ENCODE results near the gene MEG3. TPM values are rescaled to one million over a fixed set of nuclear protein-coding genes. Genes with fewer than 3 reads are reported as not detected.
A peak's percentile ranks its signal among the peaks of the same experiment; 100 is the strongest.

MEG3 gene
- total RNA-seq, 2 donors from 2014 or later = 0.21 TPM; not detected in 1

DNA sequence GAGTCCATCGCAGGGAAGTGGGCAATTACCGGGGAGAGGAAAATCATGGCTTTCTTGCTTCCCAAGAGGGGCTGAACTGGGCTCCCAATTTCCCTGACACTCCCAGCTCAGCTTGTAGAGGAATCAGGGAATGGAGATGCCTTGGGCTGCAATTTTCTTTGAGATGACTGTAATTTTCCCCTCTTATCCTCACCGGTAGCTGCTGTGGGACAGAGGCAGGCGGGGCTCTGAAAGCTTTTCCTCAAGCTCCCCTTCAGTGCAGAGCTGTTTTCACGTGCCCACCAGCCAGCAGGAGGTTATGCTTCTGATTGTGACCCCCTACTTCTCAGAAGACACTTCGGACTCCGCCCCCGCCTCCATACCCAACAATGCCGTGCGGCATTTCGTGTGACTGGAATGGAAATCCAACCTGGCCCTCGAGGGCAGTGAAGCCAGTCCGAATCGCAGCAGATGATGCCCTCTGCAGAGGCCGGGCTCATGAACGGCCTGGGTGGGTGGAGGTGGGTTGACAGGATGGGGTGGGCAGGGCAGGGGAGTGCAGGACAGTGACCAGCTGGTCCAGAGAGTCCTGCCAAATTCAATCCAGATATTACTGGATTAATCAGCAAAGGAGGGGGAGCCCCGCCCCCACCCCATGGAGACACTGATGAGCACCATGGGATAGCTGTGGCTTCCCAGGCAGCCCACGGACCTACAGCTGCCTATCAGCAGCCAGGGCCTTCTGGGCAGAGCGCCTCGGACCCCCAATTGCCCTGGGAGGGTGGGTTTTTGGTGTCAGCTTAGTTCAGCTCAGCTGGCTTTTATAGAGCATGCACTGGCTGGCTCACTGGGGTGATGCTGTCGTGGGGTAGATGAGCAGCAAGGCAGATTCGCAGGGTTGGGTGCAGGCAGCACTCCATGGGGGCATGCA, 40.0 kb downstream of the MEG3 start:
- Mint-ChIP-seq H3K27me3 (peaks cover 5% of the 10 kb centered on the region), H3K4me1 (no peaks in the 10 kb centered on the region), H3K36me3 (ENCODE audit: low read depth) (peaks cover 2% of the 10 kb centered on the region), H3K27ac (no peak overlapping the region), H3K4me3 (no peak overlapping the region)
- no peaks in the 10 kb centered on the region for H3K9me3 ChIP-seq (ENCODE audit: control insufficient read depth, low read length, poor library complexity, severe bottlenecking)
- DNase-seq = no peak
- no peak for ATAC-seq

DNA sequence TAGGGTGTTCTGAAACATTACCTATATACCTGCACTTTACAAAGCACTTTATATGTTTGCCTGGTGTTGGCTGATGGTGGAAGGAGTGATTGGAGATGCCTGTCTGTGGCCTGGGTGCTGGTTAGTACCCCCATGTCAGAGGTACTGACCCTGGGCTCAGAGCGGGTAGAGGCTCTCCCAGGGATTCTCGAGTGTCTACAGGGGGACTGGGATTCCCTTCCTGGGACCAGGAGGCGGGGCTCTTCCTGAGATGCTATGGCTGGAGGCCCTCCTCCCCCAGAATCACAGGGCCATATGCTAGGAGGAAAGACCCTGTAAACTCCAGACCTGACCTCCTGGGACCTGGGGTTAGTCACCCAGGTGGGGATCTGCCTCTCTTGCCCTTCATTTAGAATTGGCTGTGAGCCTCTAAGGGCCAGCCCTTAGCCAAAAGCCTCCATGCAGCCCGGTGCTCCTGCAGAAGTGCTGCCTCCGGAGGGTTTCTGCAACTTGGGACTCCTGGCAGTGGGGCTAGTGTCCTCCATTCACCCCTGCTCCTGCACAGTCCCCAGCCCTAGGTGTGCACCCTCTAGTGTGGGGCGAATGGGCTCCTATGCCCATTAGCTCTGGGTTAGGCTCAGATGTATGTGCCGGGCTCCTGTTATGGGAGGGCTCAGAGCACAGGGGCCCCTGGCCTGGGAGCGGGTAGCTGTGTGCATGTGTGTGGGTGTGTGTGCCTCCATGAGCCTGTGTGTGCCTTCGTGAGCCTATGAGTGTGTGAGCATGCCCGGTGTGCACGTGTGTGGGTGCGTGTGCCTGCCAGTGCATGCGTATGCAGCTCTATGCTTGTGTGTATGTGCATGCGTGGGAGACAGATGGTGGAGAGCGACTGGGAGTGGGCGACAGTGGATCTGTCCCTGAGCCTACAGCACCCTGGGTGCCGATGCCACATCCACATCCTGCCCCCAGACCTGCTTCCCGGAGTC, 41.0 kb downstream of the MEG3 start:
- H3K36me3 Mint-ChIP-seq (ENCODE audit: low read depth) = peaks cover 2% of the 10 kb centered on the region
- DNase-seq = peak in 1 of 3 donors; percentile 0
- H3K27me3 Mint-ChIP-seq = peaks cover 5% of the 10 kb centered on the region
- no peaks in the 10 kb centered on the region for H3K4me1 Mint-ChIP-seq
- H3K4me3 Mint-ChIP-seq = no peak overlapping the region
- no peaks in the 10 kb centered on the region for H3K9me3 ChIP-seq (ENCODE audit: control insufficient read depth, low read length, poor library complexity, severe bottlenecking)
- H3K27ac Mint-ChIP-seq = no peak overlapping the region
- ATAC-seq = no peak

DNA sequence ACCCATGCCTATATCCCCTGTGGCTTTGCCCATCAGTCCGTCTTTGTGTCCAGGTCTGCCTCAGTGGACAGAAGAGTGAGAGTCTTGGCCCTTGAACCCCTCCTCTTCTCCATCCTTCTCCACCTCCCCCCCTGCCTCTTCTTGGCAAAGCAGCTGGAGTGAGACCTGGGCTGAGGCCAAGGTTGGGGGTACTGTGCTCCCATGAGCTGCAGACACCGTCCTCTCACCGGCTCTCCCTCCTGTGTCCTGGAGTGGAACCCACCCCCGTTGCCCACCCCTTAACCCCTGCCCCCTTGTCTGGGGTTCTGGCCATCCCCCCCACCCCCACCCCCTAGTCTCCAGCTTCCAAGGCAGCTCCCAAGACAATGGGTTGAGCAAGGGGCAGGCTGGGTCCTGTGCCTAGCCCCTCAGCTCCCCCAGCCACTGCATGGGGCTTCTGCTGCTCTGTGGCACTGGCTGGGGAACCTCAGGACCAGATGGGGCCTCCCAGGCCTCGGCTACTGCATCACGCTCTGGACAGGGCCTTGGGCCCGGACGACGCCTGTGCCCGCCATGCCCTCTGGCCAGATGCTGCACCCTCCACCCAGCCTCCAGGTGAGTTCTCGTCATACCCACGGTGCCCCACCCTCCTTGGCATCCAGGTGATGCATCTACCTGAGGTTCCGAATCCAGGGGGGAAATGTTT, 41.9 kb downstream of the MEG3 start:
- DNase-seq = no peak
- H3K27me3 Mint-ChIP-seq = peaks cover 5% of the 10 kb centered on the region
- no peak for ATAC-seq
- H3K36me3 Mint-ChIP-seq (ENCODE audit: low read depth) = no peaks in the 10 kb centered on the region
- no peak overlapping the region for H3K4me3 Mint-ChIP-seq
- peaks cover under 1% of the 10 kb centered on the region for H3K4me1 Mint-ChIP-seq
- no peak overlapping the region for H3K27ac Mint-ChIP-seq
- H3K9me3 ChIP-seq (ENCODE audit: control insufficient read depth, low read length, poor library complexity, severe bottlenecking) = no peaks in the 10 kb centered on the region

DNA sequence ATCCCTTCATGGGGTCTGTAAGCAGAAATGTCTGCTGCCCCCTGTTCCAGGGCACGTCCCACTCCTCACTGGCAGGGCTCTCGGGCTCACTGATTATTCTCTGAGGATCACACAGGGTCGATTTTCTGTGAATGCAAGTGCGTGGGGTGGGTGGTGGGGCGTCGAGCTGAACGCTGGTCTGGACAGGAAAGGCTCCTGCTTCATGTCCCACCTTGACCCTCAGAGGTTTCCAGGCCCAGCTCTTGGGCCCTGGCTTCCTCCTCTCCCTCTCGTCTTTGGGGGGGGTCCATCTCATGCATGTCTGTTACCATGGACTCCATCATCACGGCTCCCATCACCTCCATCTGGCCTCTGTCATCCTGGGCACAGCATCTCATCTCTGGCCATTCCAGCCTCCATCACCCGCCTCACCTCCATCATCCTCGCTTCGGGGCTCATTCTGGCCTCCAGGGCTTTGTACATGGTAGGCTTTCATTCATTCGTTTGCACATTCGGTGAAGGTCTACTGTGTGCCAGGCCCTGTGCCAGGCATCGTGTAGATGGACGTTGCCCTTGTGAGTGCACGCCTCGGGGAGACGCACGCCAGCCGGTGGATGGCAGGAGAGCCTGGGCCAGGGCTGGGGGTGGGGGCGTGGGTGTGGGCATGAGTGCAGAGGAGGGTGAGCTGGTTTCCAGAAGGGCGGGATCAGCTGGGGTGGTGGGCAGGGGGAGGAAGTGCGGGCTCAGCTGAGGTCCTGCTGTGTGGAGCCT, 42.9 kb downstream of the MEG3 start:
- H3K4me3 Mint-ChIP-seq = no peak overlapping the region
- peaks cover 2% of the 10 kb centered on the region for H3K4me1 Mint-ChIP-seq
- no peak overlapping the region for H3K27ac Mint-ChIP-seq
- DNase-seq = no peak
- H3K9me3 ChIP-seq (ENCODE audit: control insufficient read depth, low read length, poor library complexity, severe bottlenecking) = no peaks in the 10 kb centered on the region
- ATAC-seq = no peak
- H3K36me3 Mint-ChIP-seq (ENCODE audit: low read depth) = no peaks in the 10 kb centered on the region
- peaks cover 3% of the 10 kb centered on the region for H3K27me3 Mint-ChIP-seq

DNA sequence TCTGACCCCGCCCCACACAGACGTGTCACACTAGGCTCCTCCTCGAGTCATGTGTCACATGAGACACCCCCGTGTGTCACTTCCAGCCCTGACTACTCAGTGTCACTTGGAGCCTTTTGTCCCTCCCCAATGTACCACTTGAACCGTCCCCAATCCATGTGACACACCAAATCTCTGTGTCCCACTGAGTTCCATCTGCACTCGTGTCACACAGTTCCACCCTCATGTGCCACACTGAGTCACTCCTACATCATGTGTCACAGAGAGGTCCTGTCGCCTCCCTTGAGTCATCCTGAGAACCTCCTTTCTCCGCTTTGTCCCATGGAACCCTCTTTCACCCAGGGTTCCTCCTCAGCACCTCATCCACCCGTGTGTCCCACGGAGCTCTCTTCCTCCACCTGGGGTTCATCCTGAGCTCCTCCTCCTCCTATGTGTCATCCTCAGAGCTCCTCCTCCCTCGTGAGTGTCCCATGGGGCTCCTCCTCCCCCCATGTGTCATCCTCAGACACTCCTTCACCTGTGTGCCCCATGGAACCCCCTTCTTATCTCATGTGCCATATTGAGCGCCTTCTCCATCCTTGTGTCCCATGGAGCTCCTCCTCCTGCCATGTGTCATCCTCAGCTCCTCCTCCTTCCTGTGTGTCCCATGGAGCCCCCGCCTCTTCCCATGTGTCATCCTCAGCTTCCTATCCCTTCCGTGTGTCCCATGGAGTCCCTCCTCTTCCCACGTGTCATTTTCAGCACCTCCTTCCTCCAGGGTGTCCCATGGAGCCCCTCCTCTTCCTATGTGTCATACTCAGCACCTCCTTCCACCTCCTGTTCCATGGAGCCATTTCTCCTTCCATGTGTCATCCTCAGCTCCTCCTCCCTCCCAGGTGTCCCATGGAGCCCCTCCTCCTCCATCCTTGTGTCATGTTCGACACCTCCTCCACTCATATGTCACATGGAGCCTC, 45.6 kb downstream of the MEG3 start:
- DNase-seq (no peak), ATAC-seq (no peak)
- no peaks in the 10 kb centered on the region for H3K9me3 ChIP-seq (ENCODE audit: control insufficient read depth, low read length, poor library complexity, severe bottlenecking)
- H3K4me1 Mint-ChIP-seq = peaks cover 2% of the 10 kb centered on the region
- peaks cover 4% of the 10 kb centered on the region for H3K27me3 Mint-ChIP-seq
- H3K27ac Mint-ChIP-seq = no peak overlapping the region
- no peaks in the 10 kb centered on the region for H3K36me3 Mint-ChIP-seq (ENCODE audit: low read depth)
- no peak overlapping the region for H3K4me3 Mint-ChIP-seq

DNA sequence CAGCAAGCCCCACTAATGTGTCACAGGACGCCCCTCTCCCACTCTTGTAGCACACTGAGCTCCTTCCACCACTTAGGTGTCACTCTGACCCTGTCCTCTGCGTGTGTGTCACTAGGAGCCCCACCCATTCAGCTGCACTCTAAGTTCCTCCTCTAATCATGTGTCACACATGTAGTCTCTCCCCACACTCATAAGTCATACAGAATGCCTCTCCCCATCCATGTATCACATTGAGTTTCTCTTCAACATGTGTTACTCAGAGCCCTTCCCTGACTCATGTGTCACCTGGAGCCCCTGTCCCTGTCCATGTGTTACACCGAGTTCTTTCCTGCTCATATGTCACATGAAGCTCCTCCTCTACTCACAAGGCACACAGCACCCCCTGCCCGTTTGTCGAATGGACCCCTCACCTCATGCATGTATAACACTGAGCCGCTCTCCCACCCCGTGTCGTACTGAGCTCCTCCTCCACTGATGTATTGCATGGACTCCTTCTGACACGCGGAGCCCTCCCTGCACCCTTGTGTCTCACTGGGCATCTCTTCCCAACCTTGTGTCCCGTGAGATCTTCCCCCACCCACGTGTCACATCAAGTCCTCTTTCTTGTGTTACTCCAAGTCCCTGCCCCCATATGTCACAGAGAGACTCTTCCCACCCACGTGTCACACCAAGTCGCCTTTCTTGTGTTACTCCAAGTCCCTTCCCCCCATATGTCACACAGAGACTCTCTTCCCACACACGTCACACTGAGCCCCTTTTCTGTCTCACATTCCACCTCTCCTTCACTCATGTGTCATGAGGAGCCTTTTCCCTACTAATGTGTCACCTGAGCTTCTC, 46.6 kb downstream of the MEG3 start:
- no peaks in the 10 kb centered on the region for H3K9me3 ChIP-seq (ENCODE audit: control insufficient read depth, low read length, poor library complexity, severe bottlenecking)
- no peak overlapping the region for H3K4me3 Mint-ChIP-seq
- ATAC-seq (no peak), DNase-seq (no peak)
- no peak overlapping the region for H3K27ac Mint-ChIP-seq
- peaks cover 2% of the 10 kb centered on the region for H3K4me1 Mint-ChIP-seq
- H3K27me3 Mint-ChIP-seq = peaks cover 10% of the 10 kb centered on the region
- no peaks in the 10 kb centered on the region for H3K36me3 Mint-ChIP-seq (ENCODE audit: low read depth)

DNA sequence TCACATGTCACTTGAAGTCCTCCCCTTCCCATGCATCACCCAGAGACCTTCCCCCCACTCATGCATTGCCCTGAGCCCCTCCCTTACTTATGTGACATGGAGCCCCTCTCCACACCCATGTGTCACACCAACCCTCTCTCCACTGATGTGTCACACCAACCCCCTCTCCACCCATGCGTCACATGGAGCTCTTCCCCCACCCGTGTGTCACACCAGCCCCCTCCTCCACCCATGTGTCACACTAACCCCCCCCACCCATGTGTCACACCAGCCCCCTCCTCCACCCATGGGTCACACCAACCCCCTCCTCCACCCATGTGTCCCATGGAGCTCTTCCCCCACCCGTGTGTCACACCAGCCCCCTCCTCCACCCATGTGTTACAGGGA, 47.2 kb downstream of the MEG3 start:
- H3K36me3 Mint-ChIP-seq (ENCODE audit: low read depth) = no peaks in the 10 kb centered on the region
- DNase-seq = no peak

DNA sequence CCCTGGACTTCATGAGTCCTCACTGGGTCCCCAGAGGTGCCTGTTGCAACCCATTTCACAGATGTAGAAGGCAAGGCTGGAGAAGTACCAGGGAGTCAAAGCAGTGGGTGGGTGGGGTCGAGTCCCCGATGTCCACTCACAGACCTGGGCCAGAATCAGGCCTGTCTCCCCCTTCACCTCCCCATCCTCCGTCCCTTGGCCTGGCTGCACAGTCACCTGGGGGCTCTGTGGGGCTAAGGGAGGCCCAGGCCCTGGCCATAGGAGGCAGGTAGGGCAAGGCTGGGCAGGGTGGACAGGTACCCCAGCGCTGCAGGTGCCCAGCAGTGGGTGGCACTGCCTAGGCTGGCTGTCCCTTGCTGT, 48.1 kb downstream of the MEG3 start:
- H3K9me3 ChIP-seq (ENCODE audit: control insufficient read depth, low read length, poor library complexity, severe bottlenecking) = no peaks in the 10 kb centered on the region
- ATAC-seq (no peak), DNase-seq (no peak)
- H3K4me1 Mint-ChIP-seq = peaks cover 2% of the 10 kb centered on the region
- no peaks in the 10 kb centered on the region for H3K36me3 Mint-ChIP-seq (ENCODE audit: low read depth)
- no peak overlapping the region for H3K27ac Mint-ChIP-seq
- no peak overlapping the region for H3K4me3 Mint-ChIP-seq
- peaks cover 22% of the 10 kb centered on the region for H3K27me3 Mint-ChIP-seq

More for the DNA sequence above, 47.2 kb downstream of the MEG3 start:
- H3K27ac Mint-ChIP-seq = no peak overlapping the region
- H3K4me3 Mint-ChIP-seq = no peak overlapping the region
- ATAC-seq = no peak
- H3K4me1 Mint-ChIP-seq = peaks cover 2% of the 10 kb centered on the region
- H3K9me3 ChIP-seq (ENCODE audit: control insufficient read depth, low read length, poor library complexity, severe bottlenecking) = no peaks in the 10 kb centered on the region
- peaks cover 14% of the 10 kb centered on the region for H3K27me3 Mint-ChIP-seq

DNA sequence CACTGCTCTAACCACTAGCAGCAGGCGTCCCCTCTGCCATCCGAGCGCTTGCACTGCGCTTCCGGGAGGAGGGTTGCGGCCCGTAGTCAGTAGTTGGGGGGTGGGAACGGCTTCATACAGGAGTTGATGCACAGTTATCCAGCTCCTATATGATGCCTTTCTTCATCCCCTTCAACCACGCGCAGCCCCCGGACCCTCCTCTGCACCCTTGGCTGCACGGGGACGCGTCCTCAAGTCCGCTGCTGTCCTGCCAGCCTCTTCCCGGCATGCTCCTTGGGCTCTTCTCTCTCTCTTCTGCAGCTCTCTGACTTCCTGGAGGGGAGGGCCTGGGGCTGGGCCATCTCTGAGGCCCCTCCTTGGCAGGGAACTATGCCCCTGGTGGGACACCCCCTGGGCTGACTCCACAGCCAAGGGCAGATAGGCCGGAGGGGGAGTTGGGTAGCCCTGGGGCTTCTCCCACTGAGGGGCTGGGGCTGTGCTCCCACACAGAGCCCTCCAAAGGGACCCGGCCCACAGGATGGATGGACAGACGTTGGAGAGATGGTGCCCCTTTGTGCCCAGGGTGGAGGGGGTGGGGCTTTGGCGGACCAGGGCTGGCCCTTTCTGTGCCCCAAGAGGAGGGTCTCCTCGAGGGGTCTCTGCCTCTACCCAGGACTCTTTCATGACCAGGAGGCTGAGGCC, 48.6 kb downstream of the MEG3 start:
- peaks cover 2% of the 10 kb centered on the region for H3K4me1 Mint-ChIP-seq
- peaks cover 22% of the 10 kb centered on the region for H3K27me3 Mint-ChIP-seq
- DNase-seq (no peak), ATAC-seq (no peak)
- H3K9me3 ChIP-seq (ENCODE audit: control insufficient read depth, low read length, poor library complexity, severe bottlenecking) = no peaks in the 10 kb centered on the region
- H3K4me3 Mint-ChIP-seq = no peak overlapping the region
- H3K36me3 Mint-ChIP-seq (ENCODE audit: low read depth) = no peaks in the 10 kb centered on the region
- no peak overlapping the region for H3K27ac Mint-ChIP-seq

DNA sequence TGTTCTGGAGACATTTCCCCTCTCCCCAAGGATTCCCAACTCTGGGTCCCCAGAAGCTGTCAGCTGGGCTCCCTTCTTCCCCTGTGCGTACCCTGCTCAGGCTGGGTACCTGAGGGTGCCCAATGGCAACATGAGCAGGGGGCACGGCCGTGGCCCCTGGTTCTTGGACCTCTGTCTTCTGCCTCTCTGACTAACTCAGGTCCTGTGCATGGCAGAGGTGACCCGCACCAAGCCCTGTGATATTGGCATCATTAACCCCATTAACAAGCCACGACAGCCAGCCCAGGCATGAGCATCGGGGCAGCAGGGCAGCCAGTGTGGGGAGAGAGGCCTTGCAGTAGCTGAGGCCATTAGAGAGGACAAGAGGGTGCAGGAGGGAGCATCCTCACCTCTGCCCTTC, 49.2 kb downstream of the MEG3 start:
- Mint-ChIP-seq H3K27ac (no peak overlapping the region), H3K4me3 (no peak overlapping the region), H3K27me3 (peaks cover 22% of the 10 kb centered on the region), H3K4me1 (peaks cover 2% of the 10 kb centered on the region), H3K36me3 (ENCODE audit: low read depth) (peaks cover 2% of the 10 kb centered on the region)
- ATAC-seq (no peak), DNase-seq (no peak)
- H3K9me3 ChIP-seq (ENCODE audit: control insufficient read depth, low read length, poor library complexity, severe bottlenecking) = no peaks in the 10 kb centered on the region
